Colonic mucosa (tissue), 4 donors: ENCODE results near the gene MCEMP1. TPM values are rescaled to one million over a fixed set of nuclear protein-coding genes. Genes with fewer than 3 reads are reported as not detected.

ENCODE experiments used
- DNase-seq: peaks from one replicate; pipeline ENCODE4 v3.0.0-alpha.2; 2020
- H3K27ac ChIP-seq: fragments of 200-600 bp; one replicate; pipeline ENCODE4 v1.8.0; 2021
- H3K27me3 ChIP-seq: fragments of 200-600 bp; one replicate; pipeline ENCODE4 v1.8.0; 2021
- H3K36me3 ChIP-seq: fragments of 200-600 bp; one replicate; pipeline ENCODE4 v1.8.0; 2021
- H3K4me1 ChIP-seq: fragments of 200-600 bp; one replicate; pipeline ENCODE4 v1.8.0; 2021; ENCODE audit warnings: mild to moderate bottlenecking
- H3K4me3 ChIP-seq: fragments of 200-600 bp; one replicate; pipeline ENCODE4 v1.8.0; 2021
- H3K9ac ChIP-seq, 2 donors: one replicate each; pipeline ENCODE4 v1.7.0; 2013; ENCODE audit warnings: control low read depth in 2 of 2, low read depth in 2 of 2, low read length in 2 of 2
- H3K9me3 ChIP-seq: fragments of 200-600 bp; one replicate; pipeline ENCODE4 v1.8.0; 2021
- intact Hi-C: fragments of 100-400 bp; cut with DNase I; formaldehyde crosslinking; loops from one replicate; pipeline ENCODE4 v1.14.1; 2022
- total RNA-seq, 2 donors: library from RNA; stranded (reverse); fragmentation: NEBNext Ultra II Directional in 1 of 2; extraction: Animal tissue kit (Norgen Biotek cat#: 25700) in 1 of 2; gene quantifications; one replicate each; pipeline ENCODE4 v1.2.1, GENCODE V29; 2021
- TF ChIP-seq, protein P1 (sequence below): fragments of 200-600 bp; IDR thresholded peaks from one replicate; pipeline ENCODE4 v1.8.0; 2022; ENCODE audit warnings: antibody characterized with exemption, mild to moderate bottlenecking
- donor health status: healthy.
- donor health status: DM: no; HTN: no; CAD: no.
- donor health status: DM: no; HTN: no; CAD: no.

The MCEMP1 gene
- total RNA-seq, 2 donors from 2014 or later: 0.20 TPM; not detected in 1

DNA sequence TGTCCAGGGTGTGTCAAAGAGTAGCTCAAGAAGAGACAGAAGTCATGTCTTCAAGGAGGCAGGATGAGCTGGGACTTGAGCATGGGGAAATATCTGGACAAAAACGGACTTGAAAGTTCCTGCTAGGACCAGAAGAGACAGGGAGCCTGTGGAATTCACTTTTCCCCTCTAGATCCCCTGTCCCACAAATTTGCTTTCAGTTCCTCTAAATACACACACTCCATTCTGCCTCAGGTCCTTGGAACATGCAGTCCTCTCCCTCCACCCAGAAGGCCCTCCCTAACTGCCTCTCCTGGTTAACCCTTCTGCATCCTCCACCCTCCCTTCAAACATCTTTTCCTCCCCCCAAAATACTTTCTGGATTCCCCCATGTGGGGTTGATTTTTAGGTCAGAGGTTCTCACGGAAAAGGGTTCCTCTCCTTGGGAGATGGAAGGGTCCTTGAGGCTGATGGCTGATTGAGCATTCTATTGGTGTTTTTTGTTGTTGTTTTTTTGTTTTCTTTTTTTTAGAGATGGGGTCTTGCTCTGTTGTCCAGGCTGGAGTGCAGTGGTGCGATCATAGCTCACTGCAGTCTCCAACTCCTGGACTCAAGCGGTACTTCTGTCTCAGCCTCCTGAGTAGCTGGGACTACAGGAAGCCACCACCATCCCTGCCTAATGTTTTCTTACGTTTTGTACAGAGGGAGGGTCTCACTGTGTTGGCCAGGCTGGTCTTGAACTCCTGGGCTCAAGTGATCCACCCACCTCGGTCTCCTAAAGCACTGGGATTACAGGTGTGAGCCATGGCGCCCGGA is 14.9 kb upstream of the MCEMP1 start:
- Histone ChIP-seq H3K4me3 (no peak overlapping the region), H3K27ac (no peak overlapping the region), H3K9ac (no peak overlapping the region), H3K27me3 (no peaks in the 10 kb centered on the region), H3K9me3 (no peaks in the 10 kb centered on the region), H3K4me1 (no peaks in the 10 kb centered on the region), H3K36me3 (no peaks in the 10 kb centered on the region)
- TF ChIP-seq, protein P1, sequence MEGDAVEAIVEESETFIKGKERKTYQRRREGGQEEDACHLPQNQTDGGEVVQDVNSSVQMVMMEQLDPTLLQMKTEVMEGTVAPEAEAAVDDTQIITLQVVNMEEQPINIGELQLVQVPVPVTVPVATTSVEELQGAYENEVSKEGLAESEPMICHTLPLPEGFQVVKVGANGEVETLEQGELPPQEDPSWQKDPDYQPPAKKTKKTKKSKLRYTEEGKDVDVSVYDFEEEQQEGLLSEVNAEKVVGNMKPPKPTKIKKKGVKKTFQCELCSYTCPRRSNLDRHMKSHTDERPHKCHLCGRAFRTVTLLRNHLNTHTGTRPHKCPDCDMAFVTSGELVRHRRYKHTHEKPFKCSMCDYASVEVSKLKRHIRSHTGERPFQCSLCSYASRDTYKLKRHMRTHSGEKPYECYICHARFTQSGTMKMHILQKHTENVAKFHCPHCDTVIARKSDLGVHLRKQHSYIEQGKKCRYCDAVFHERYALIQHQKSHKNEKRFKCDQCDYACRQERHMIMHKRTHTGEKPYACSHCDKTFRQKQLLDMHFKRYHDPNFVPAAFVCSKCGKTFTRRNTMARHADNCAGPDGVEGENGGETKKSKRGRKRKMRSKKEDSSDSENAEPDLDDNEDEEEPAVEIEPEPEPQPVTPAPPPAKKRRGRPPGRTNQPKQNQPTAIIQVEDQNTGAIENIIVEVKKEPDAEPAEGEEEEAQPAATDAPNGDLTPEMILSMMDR: no peak
- intact Hi-C loops: no loop called here
- DNase-seq: no peak

DNA sequence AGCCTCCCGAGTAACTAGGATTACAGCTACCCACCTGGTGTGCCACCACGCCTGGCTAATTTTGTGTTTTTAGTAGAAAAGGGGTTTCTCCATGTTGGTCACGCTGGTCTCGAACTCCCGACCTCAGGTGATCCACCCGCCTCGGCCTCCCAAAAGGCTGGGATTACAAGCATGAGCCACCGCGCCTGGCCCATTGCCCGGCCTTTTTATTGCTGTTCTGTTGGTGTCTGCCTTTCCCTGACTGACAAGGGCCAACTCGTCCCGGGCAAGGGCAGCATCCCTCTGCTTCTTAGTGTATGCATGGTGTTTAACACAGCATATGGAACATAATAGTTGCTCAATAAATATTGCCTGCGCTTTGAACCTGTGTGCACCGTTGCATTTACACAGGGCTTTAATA is 14.2 kb upstream of the MCEMP1 start:
- no peaks in the 10 kb centered on the region for H3K27me3 ChIP-seq
- H3K27ac ChIP-seq: no peak overlapping the region
- intact Hi-C loops: no loop called here
- TF ChIP-seq, protein P1: no peak
- no peak overlapping the region for H3K4me3 ChIP-seq
- no peaks in the 10 kb centered on the region for H3K36me3 ChIP-seq
- DNase-seq: no peak
- no peaks in the 10 kb centered on the region for H3K4me1 ChIP-seq
- no peaks in the 10 kb centered on the region for H3K9me3 ChIP-seq
- no peak overlapping the region for H3K9ac ChIP-seq

DNA sequence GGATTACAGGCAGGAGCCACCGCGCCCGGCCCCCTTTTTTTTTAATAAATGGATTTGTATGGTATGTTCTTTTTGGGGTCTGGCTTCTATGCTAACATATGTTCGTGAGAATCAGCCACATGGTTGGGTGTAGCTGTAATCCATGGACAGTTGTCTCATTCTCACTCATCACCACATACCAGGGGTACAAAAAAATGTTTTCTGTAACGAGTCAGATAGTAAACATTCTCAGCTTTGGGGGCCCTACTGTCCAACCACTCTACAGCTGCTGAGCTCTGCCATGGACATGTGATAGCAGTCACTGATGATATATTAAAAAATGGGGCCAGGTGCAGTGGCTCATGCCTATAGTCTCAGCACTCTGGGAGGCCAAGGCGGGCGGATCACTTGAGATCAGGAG is 13.2 kb upstream of the MCEMP1 start:
- Histone ChIP-seq H3K9ac (no peak overlapping the region), H3K27me3 (no peaks in the 10 kb centered on the region), H3K4me3 (no peak overlapping the region), H3K36me3 (no peaks in the 10 kb centered on the region), H3K9me3 (no peaks in the 10 kb centered on the region), H3K27ac (no peak overlapping the region), H3K4me1 (no peaks in the 10 kb centered on the region)
- DNase-seq: no peak
- TF ChIP-seq, protein P1: no peak
- intact Hi-C loops: no loop called here

DNA sequence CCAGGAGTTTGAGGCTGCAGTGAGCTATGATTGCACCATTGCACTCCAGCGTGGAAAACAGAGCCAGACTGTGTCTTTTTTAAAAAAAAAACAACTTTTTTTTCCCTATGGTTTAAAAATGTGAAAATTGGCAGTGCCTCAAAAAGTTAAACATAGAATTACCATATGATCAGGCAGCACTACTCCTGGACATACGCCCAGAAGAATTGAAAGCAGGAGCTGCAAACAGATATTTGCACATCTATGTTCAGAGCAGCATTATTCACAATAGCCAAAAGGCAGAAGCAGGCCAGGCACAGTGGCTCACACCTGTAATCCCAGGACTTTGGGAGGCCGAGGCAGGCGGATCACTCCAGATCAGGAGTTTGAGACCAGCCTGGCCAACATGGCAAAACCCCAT is 11.8 kb upstream of the MCEMP1 start:
- TF ChIP-seq, protein P1: no peak
- Histone ChIP-seq H3K4me1 (no peaks in the 10 kb centered on the region), H3K9ac (no peak overlapping the region), H3K36me3 (no peaks in the 10 kb centered on the region), H3K27ac (no peak overlapping the region), H3K4me3 (no peak overlapping the region), H3K9me3 (no peaks in the 10 kb centered on the region), H3K27me3 (no peaks in the 10 kb centered on the region)
- no peak for DNase-seq
- intact Hi-C loops: no loop called here

DNA sequence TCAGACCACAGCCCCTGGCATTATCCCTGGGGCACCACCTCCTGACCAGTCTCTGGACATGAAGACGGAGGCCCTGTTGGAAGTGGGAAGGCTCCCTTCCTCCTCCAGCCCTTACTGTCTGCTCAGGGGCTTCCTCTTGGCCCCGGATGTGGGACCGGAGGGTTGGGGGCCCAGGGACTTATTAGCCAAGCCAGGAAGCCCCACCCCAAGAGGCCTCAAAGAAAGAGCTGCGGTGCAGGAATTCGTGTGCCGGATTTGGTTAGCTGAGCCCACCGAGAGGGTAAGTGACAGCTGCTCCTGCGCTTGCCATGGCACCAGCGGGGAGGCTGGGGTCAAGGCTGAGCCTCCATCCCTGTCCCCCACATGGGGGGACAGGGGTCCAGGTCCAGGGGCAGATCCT is 8.0 kb upstream of the MCEMP1 start, which contains the start of gene RETN:
Gene RETN (plus strand): TSS at position 208 of the 400 bp plus-strand sequence. CDS start 278 bp downstream, outside the sequence.
- no peak for DNase-seq
- TF ChIP-seq, protein P1: no peak
- intact Hi-C loops: no loop called here
- no peaks in the 10 kb centered on the region for H3K9me3 ChIP-seq
- no peak within 1 kb of the TSS for H3K27ac ChIP-seq
- peaks cover 3% of the 10 kb centered on the region for H3K27me3 ChIP-seq
- H3K4me1 ChIP-seq: no peaks in the 10 kb centered on the region
- H3K4me3 ChIP-seq: no peak within 1 kb of the TSS
- no peaks in the 10 kb centered on the region for H3K36me3 ChIP-seq
- no peak within 1 kb of the TSS for H3K9ac ChIP-seq
